Measurements from ENCODE around the gene DOCK4. TPM values are rescaled to one million over a fixed set of nuclear protein-coding genes. Genes with fewer than 3 reads are reported as not detected.
A peak's percentile ranks its signal among the peaks of the same experiment; 100 is the strongest.

DOCK4 gene
- total RNA-seq, 4 donors from 2014 or later = 12.7 to 28.4 (median 19.5) TPM

DNA sequence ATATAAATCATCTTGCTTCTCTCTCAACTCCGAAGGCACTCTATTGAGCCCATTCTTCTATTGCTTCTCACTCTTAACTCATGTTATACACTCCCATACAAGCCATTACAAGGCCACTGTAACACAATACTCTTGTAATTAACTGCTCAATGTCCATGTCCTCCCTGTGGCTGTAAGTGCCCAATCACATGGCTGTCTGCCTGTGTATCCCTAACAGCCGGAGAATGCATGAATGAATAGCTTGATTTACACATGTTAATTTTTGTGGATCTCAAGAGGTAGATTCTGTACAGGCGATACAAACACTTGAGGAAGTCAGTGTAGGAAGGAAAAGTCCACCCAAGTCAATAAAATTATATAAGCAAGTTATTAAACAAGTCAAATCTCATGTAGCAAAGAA is 215.6 kb downstream of the DOCK4 start:
- TF ChIP-seq, protein P1, sequence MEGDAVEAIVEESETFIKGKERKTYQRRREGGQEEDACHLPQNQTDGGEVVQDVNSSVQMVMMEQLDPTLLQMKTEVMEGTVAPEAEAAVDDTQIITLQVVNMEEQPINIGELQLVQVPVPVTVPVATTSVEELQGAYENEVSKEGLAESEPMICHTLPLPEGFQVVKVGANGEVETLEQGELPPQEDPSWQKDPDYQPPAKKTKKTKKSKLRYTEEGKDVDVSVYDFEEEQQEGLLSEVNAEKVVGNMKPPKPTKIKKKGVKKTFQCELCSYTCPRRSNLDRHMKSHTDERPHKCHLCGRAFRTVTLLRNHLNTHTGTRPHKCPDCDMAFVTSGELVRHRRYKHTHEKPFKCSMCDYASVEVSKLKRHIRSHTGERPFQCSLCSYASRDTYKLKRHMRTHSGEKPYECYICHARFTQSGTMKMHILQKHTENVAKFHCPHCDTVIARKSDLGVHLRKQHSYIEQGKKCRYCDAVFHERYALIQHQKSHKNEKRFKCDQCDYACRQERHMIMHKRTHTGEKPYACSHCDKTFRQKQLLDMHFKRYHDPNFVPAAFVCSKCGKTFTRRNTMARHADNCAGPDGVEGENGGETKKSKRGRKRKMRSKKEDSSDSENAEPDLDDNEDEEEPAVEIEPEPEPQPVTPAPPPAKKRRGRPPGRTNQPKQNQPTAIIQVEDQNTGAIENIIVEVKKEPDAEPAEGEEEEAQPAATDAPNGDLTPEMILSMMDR (IDR thresholded peaks at IDR 0.05) = no peak
- TF ChIP-seq POLR2AphosphoS5 (IDR thresholded peaks at IDR 0.05) (no peak), POLR2A (IDR thresholded peaks at IDR 0.05) (no peak), EP300 (IDR thresholded peaks at IDR 0.05; ENCODE audit: low read depth) (no peak)
- intact Hi-C loops (cut with DNase I; ENCODE audit: low total_unique reads) (no loop called here), in situ Hi-C loops (cut with MboI; ENCODE audit: low pct_ligation_motif_present in 1 of 4, low pct_unique_long_range_greater_than_20kb in 1 of 4, low sequenced_read_pairs in 3 of 4) (no loop called here)
- DNase-seq = no peak
- H3K27me3 ChIP-seq = no peaks in the 10 kb centered on the region
- no peak overlapping the region for H3K27ac ChIP-seq
- 68 to 85% methylated on average over 2 to 3 of the region's 3 CpGs for WGBS, 2 donors (ENCODE audit: low coverage in 1 of 2)
- H3K4me1 ChIP-seq = peaks cover 0 to 4% (median 0%) of the 10 kb centered on the region in 4 donors
- no peaks in the 10 kb centered on the region for H3K36me3 ChIP-seq
- H3K4me3 ChIP-seq = no peak overlapping the region
- no peaks in the 10 kb centered on the region for H3K9me3 ChIP-seq

DNA sequence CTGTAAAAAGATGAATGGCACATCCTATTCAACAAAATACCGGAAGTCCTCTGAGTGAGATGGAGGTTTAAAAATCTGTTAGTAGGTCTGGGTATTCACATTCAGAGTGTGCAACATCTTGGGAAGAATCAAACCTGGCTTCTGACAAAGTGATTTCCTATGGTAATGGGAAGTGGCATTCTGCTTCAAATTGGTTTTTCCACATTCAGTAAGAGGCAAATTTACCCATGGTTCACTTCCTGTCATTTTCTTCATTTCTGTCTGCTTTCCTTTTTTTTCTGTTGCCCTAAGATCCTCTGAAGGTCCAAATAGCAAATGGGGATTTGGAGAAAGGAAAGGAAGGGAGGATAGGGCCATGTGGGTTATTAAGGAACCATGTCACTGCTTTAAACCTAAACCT is 218.3 kb downstream of the DOCK4 start:
- H3K36me3 ChIP-seq = no peaks in the 10 kb centered on the region
- no peak overlapping the region for H3K27ac ChIP-seq
- DNase-seq = no peak
- H3K4me3 ChIP-seq = no peak overlapping the region
- no peaks in the 10 kb centered on the region for H3K9me3 ChIP-seq
- intact Hi-C loops (cut with DNase I; ENCODE audit: low total_unique reads) = no loop called here
- H3K27me3 ChIP-seq = no peaks in the 10 kb centered on the region
- WGBS, 2 donors (ENCODE audit: low coverage in 1 of 2) = 63 to 80% methylated on average over 1 of the region's 1 CpG
- in situ Hi-C loops (cut with MboI; ENCODE audit: low pct_ligation_motif_present in 1 of 4, low pct_unique_long_range_greater_than_20kb in 1 of 4, low sequenced_read_pairs in 3 of 4) = no loop called here
- H3K4me1 ChIP-seq = peaks cover 0 to 4% (median 0%) of the 10 kb centered on the region in 4 donors
- TF ChIP-seq POLR2A (IDR thresholded peaks at IDR 0.05) (no peak), POLR2AphosphoS5 (IDR thresholded peaks at IDR 0.05) (no peak), EP300 (IDR thresholded peaks at IDR 0.05; ENCODE audit: low read depth) (no peak)
- TF ChIP-seq, protein P1 (IDR thresholded peaks at IDR 0.05) = no peak

DNA sequence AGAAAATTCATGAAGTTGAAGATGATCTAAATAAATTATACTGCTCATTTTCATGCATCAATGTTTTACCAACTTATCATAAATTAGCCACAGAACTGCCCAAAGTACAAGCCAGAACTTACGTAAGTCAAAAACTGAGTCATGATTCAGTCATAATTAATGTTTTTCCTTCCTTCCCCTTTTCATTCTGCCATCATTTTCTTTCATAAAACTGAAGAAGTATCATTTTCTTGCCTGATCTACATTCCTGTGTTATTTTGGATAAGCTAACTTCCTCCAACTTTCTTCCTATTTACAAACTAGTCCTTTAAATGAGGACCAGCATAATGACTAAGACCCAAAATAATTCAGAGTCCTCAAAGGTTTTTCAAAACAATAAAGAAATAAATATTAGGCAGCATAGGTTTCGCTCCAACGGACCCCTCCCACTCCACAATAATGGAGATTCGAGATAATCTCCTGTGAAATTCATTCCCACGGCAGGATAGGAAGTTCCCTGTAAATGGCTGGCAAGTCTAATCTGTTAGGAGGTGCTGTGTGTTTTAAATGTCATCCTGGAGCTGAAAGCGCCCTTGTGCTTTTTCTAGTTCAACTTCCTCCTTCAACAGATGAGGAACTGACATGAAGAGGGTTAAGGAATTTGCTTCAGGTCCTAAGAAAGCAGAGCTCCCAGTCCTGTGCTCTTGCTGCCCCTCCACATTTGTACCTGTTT is 218.9 kb downstream of the DOCK4 start:
- 62 to 72% methylated on average over 5 to 6 of the region's 6 CpGs for WGBS, 2 donors (ENCODE audit: low coverage in 1 of 2)
- intact Hi-C loops (cut with DNase I; ENCODE audit: low total_unique reads) = no loop called here
- DNase-seq = no peak
- peak overlapping the region in 3 of 4 donors; percentile 10 to 38 (median 13) for H3K27ac ChIP-seq
- H3K4me3 ChIP-seq = no peak overlapping the region
- no peaks in the 10 kb centered on the region for H3K36me3 ChIP-seq
- H3K27me3 ChIP-seq = no peaks in the 10 kb centered on the region
- H3K4me1 ChIP-seq = peaks cover 0 to 4% (median 0%) of the 10 kb centered on the region in 4 donors
- in situ Hi-C loops (cut with MboI; ENCODE audit: low pct_ligation_motif_present in 1 of 4, low pct_unique_long_range_greater_than_20kb in 1 of 4, low sequenced_read_pairs in 3 of 4) = no loop called here
- TF ChIP-seq, protein P1 (IDR thresholded peaks at IDR 0.05) = no peak
- TF ChIP-seq EP300 (IDR thresholded peaks at IDR 0.05; ENCODE audit: low read depth) (no peak), POLR2A (IDR thresholded peaks at IDR 0.05) (no peak), POLR2AphosphoS5 (IDR thresholded peaks at IDR 0.05) (no peak)
- H3K9me3 ChIP-seq = no peaks in the 10 kb centered on the region

DNA sequence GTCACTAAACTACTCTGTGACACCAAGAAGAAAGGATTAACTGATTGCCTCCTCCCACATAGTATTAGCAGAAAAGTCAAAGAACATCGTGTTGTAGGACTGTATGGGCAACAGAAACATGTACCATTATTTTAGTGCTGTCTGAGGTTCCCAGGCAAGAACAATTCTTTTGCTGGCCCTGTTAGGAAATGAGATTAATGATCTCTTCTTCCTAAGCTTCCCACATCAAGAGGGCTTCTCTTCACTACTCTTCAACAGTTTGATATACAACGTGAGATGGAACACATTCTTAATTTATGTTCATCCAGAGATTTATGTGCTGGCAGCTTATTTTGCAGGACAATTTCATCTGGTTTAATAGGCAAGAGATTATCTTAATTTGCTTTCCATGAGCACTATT is 219.6 kb downstream of the DOCK4 start:
- no peaks in the 10 kb centered on the region for H3K9me3 ChIP-seq
- in situ Hi-C loops (cut with MboI; ENCODE audit: low pct_ligation_motif_present in 1 of 4, low pct_unique_long_range_greater_than_20kb in 1 of 4, low sequenced_read_pairs in 3 of 4) = no loop called here
- TF ChIP-seq POLR2AphosphoS5 (IDR thresholded peaks at IDR 0.05) = no peak
- TF ChIP-seq, protein P1 (IDR thresholded peaks at IDR 0.05) = no peak
- no peak for TF ChIP-seq EP300 (IDR thresholded peaks at IDR 0.05; ENCODE audit: low read depth)
- TF ChIP-seq POLR2A (IDR thresholded peaks at IDR 0.05) = no peak
- peaks cover 0 to 4% (median 0%) of the 10 kb centered on the region in 4 donors for H3K4me1 ChIP-seq
- WGBS, 2 donors (ENCODE audit: low coverage in 1 of 2) = 55 to 60% methylated on average over 2 of the region's 2 CpGs
- H3K36me3 ChIP-seq = no peaks in the 10 kb centered on the region
- H3K4me3 ChIP-seq = no peak overlapping the region
- H3K27me3 ChIP-seq = no peaks in the 10 kb centered on the region
- peak overlapping the region in 1 of 4 donors; percentile 38 for H3K27ac ChIP-seq
- intact Hi-C loops (cut with DNase I; ENCODE audit: low total_unique reads) = no loop called here
- no peak for DNase-seq
